Mammary epithelial cell (primary cell): ENCODE data around the gene TESK1.

ENCODE experiments used
- EZH2 ChIP-seq: IDR thresholded peaks from 2 replicates; pipeline ENCODE4 v1.6.1; 2012; ENCODE audit warnings: low read length, inconsistent platforms, borderline replicate concordance
- TF ChIP-seq, protein P1 (sequence below), 2 donors: IDR thresholded peaks in 1 of 2; conservative IDR thresholded peaks in 1 of 2; 2 replicates each; pipeline ENCODE4 v1.5.1; 2011 to 2012; ENCODE audit warnings: inconsistent platforms in 2 of 2, low read length in 2 of 2, mild to moderate bottlenecking in 2 of 2, control low read depth in 1 of 2, low read depth in 1 of 2; ENCODE audit not compliant: insufficient read depth in 1 of 2; ENCODE audit errors: extremely low read depth in 1 of 2

DNA sequence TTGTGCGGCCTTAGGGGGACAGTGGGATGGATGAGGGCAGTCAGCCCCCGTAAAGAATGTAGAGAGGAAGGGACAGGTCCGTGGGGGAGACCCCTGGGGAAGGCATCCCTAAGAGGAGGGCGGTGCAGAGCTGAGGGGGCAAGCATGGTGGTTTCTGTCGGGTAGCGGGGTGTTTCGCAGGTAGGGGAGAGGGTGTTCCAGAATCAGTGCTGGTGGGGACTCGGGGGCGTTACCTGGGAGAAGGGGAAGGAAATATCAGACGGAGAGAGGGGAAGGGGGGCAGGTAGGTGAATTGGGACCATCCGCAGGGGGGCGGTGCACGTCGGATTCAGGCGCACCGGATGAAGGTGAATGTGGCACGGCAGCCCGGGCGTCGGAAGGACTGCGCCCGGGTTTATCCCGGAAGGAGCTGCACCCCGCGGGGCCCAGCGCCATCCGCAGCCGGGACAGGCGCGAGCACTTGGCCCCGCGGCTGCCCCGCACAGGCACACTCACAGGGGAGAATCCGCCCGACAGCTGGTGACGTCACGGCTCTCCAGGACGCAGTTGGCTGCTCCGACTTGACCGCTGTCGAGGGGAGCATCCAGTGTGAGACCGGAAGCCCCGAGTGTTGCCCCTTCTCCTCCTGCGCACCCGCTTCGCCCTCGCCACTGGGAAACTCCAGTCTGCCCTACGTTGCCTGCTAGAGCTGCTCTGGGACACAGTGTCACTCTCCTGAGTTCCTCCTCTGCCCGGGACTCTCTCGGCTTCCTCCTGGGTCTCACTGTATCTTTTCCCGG lies 11.8 kb downstream of the TESK1 start:
- TF ChIP-seq, protein P1, sequence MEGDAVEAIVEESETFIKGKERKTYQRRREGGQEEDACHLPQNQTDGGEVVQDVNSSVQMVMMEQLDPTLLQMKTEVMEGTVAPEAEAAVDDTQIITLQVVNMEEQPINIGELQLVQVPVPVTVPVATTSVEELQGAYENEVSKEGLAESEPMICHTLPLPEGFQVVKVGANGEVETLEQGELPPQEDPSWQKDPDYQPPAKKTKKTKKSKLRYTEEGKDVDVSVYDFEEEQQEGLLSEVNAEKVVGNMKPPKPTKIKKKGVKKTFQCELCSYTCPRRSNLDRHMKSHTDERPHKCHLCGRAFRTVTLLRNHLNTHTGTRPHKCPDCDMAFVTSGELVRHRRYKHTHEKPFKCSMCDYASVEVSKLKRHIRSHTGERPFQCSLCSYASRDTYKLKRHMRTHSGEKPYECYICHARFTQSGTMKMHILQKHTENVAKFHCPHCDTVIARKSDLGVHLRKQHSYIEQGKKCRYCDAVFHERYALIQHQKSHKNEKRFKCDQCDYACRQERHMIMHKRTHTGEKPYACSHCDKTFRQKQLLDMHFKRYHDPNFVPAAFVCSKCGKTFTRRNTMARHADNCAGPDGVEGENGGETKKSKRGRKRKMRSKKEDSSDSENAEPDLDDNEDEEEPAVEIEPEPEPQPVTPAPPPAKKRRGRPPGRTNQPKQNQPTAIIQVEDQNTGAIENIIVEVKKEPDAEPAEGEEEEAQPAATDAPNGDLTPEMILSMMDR (conservative IDR thresholded peaks at IDR 0.05 in 1 of 2, IDR thresholded peaks at IDR 0.05 in 1 of 2; ENCODE audit: extremely low read depth in 1 of 2, insufficient read depth in 1 of 2, low read depth in 1 of 2, low read length in 2 of 2), result no peak
- TF ChIP-seq EZH2, result no peak
